ENCODE measurements around the gene TRABD2A. TPM values are rescaled to one million over a fixed set of nuclear protein-coding genes. Genes with fewer than 3 reads are reported as not detected.

TRABD2A gene
- total and polyA plus RNA-seq, 9 of the 15 experiments (the other 6 are each of a cell fraction or from before 2014, with no cell fraction given): 0.07 to 0.45 (median 0.25) TPM

- peak in 1 of 2 experiments; percentile 68; a peak in 2 of 4 replicates for TF ChIP-seq ZNF639 (CRISPR knock-in tag; conservative IDR thresholded peaks at IDR 0.05 in 1 of 2, IDR thresholded peaks at IDR 0.05 in 1 of 2)
- no peak for TF ChIP-seq CREBBP (IDR thresholded peaks at IDR 0.05; ENCODE audit: low read depth, low read length)
- TF ChIP-seq CEBPZ (IDR thresholded peaks at IDR 0.05; ENCODE audit: borderline replicate concordance, low read depth, low read length): no peak
- TF ChIP-seq ELK3 (CRISPR knock-in tag; IDR thresholded peaks at IDR 0.05): no peak
- TF ChIP-seq ZNF830 (CRISPR knock-in tag; IDR thresholded peaks at IDR 0.05): no peak
- no peak for TF ChIP-seq ZKSCAN3 (CRISPR knock-in tag; IDR thresholded peaks at IDR 0.05)
- no peak for TF ChIP-seq ELF4 (CRISPR knock-in tag; IDR thresholded peaks at IDR 0.05)
- no peak for TF ChIP-seq MTA1 (IDR thresholded peaks at IDR 0.05; ENCODE audit: borderline replicate concordance)
- no peak for TF ChIP-seq ZBTB7A (IDR thresholded peaks at IDR 0.05; ENCODE audit: borderline replicate concordance, control insufficient read depth, low read depth, low read length)
- TF ChIP-seq GMEB1 (CRISPR knock-in tag; IDR thresholded peaks at IDR 0.05): no peak
- TF ChIP-seq THRA (IDR thresholded peaks at IDR 0.05): 0 out of 2 replicates have a peak, but pooled peaks have one; percentile 41
- TF ChIP-seq DACH1 (IDR thresholded peaks at IDR 0.05; ENCODE audit: partially characterized antibody): no peak
- TF ChIP-seq CUX1 (CRISPR knock-in tag; IDR thresholded peaks at IDR 0.05): no peak
Observed at GRCh38 chr2:84856787-84857186, 24.1 kb downstream of the TRABD2A start (continued).
